Jurkat, Clone E6-1 (cell line): ENCODE data around the gene PID1.

Experiments used
- DNase-seq: peaks from one replicate; pipeline ENCODE4 v3.0.0-alpha.2; 2011; ENCODE audit warnings: low read depth, low spot score
- H3K4me3 ChIP-seq: 2 replicates; pipeline ENCODE4 v1.5.1; 2011; ENCODE audit warnings: mild to moderate bottlenecking, low read length, control low read depth, moderate library complexity

Gene PID1

GRCh38 chr2:229267080-229267479, 4.0 kb downstream of the PID1 start:
- no peak for DNase-seq

GRCh38 chr2:229265727-229266126, 5.4 kb downstream of the PID1 start:
- no peak overlapping the region for H3K4me3 ChIP-seq
- DNase-seq = no peak

More at GRCh38 chr2:229267080-229267479, 4.0 kb downstream of the PID1 start:
- no peak overlapping the region for H3K4me3 ChIP-seq

GRCh38 chr2:229261599-229261998, 9.5 kb downstream of the PID1 start:
- no peak for DNase-seq
- H3K4me3 ChIP-seq = no peak overlapping the region

- no peak for DNase-seq
- H3K4me3 ChIP-seq = no peak overlapping the region
Observed at GRCh38 chr2:229261076-229261475, 10.0 kb downstream of the PID1 start.

GRCh38 chr2:229257985-229258384, 13.1 kb downstream of the PID1 start:
- DNase-seq = no peak
- H3K4me3 ChIP-seq = no peak overlapping the region

GRCh38 chr2:229256376-229256775, 14.7 kb downstream of the PID1 start:
- DNase-seq = no peak
- no peak overlapping the region for H3K4me3 ChIP-seq

- no peak for DNase-seq
- no peak overlapping the region for H3K4me3 ChIP-seq
Observed at GRCh38 chr2:229254206-229254605, 16.9 kb downstream of the PID1 start.

GRCh38 chr2:229252996-229253395, 18.1 kb downstream of the PID1 start:
- no peak overlapping the region for H3K4me3 ChIP-seq
- DNase-seq = no peak

GRCh38 chr2:229252280-229252679, 18.8 kb downstream of the PID1 start:
- DNase-seq = no peak
- H3K4me3 ChIP-seq = no peak overlapping the region

- DNase-seq = no peak
- H3K4me3 ChIP-seq = no peak overlapping the region
Observed at GRCh38 chr2:229249536-229249935, 21.6 kb downstream of the PID1 start.

GRCh38 chr2:229246334-229246733, 24.8 kb downstream of the PID1 start:
- no peak for DNase-seq
- H3K4me3 ChIP-seq = no peak overlapping the region

- DNase-seq = no peak
- H3K4me3 ChIP-seq = no peak overlapping the region
Observed at GRCh38 chr2:229244975-229245374, 26.1 kb downstream of the PID1 start.

- H3K4me3 ChIP-seq = no peak overlapping the region
- no peak for DNase-seq
Observed at GRCh38 chr2:229243890-229244560, 27.1 kb downstream of the PID1 start.

- DNase-seq = no peak
- no peak overlapping the region for H3K4me3 ChIP-seq
Observed at GRCh38 chr2:229240984-229241491, 30.0 kb downstream of the PID1 start.

- no peak for DNase-seq
- no peak overlapping the region for H3K4me3 ChIP-seq
Observed at GRCh38 chr2:229239021-229239420, 32.1 kb downstream of the PID1 start.

- no peak overlapping the region for H3K4me3 ChIP-seq
Observed at GRCh38 chr2:229237270-229237669, 33.8 kb downstream of the PID1 start.

GRCh38 chr2:229235131-229235914, 35.8 kb downstream of the PID1 start:
- no peak overlapping the region for H3K4me3 ChIP-seq
- no peak for DNase-seq

More at GRCh38 chr2:229237270-229237669, 33.8 kb downstream of the PID1 start:
- no peak for DNase-seq

- H3K4me3 ChIP-seq = no peak overlapping the region
- no peak for DNase-seq
Observed at GRCh38 chr2:229231885-229232284, 39.2 kb downstream of the PID1 start.

GRCh38 chr2:229231328-229231868, 39.7 kb downstream of the PID1 start:
- no peak for DNase-seq
- no peak overlapping the region for H3K4me3 ChIP-seq

GRCh38 chr2:229230911-229231310, 40.2 kb downstream of the PID1 start:
- DNase-seq = no peak
- H3K4me3 ChIP-seq = no peak overlapping the region
